ENCODE data around the gene MBNL2.

The MBNL2 gene

DNA sequence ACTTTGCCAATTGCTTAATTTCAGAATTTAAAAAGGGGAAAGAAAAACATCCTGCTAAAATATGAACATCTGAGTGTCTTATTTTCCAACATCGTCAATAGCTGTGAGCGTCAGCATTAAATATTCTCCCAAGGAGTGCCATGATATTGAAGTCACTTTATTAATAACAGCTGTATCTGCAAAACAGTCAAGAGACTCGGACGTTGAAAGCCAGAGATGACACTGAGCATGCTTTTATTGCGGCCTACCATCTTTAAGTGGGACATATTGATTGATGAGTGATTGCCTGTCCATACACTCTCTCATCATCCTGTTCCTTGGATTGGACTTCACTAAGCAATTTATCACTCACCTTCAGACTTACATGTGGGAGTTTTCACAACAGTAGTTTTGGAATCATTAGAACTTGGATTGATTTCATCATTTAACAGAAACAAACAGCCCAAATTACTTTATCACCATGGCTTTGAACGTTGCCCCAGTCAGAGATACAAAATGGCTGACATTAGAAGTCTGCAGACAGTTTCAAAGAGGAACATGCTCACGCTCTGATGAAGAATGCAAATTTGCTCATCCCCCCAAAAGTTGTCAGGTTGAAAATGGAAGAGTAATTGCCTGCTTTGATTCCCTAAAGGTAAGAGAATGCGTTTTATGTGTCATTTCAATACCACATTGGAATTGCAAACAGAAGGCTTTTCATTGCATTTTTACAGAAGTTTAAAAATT, 53.8 kb downstream of the MBNL2 start:
- no peak overlapping the region for H3K27ac Mint-ChIP-seq
- no peak overlapping the region for H3K4me3 Mint-ChIP-seq
- H3K36me3 Mint-ChIP-seq (ENCODE audit: low read depth) = peaks cover 16% of the 10 kb centered on the region
- H3K27me3 Mint-ChIP-seq (ENCODE audit: low read depth) = no peaks in the 10 kb centered on the region
- H3K4me1 Mint-ChIP-seq (ENCODE audit: low read depth) = peaks cover 6% of the 10 kb centered on the region
- no peaks in the 10 kb centered on the region for H3K9me3 Mint-ChIP-seq

DNA sequence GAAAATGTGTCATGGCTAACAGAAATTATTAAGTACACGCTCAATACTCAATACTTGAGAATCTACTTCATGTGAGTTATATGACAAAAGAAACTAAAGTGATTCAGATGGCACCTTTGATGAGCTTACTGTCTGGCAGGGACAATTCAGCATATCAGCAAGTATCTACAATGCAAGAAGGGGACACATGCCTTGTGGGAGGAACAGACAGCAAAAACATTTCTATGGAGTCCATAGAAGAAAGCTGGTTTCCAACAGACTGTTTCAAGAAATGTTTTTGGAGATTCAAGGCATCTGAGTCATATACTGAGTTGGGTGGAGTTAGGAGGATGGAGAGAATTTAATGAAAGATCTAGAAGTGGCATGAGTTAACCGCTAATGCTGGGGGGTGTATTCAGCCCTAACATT, 54.7 kb downstream of the MBNL2 start:
- Mint-ChIP-seq H3K36me3 (ENCODE audit: low read depth) (peaks cover 16% of the 10 kb centered on the region), H3K9me3 (no peaks in the 10 kb centered on the region)

DNA sequence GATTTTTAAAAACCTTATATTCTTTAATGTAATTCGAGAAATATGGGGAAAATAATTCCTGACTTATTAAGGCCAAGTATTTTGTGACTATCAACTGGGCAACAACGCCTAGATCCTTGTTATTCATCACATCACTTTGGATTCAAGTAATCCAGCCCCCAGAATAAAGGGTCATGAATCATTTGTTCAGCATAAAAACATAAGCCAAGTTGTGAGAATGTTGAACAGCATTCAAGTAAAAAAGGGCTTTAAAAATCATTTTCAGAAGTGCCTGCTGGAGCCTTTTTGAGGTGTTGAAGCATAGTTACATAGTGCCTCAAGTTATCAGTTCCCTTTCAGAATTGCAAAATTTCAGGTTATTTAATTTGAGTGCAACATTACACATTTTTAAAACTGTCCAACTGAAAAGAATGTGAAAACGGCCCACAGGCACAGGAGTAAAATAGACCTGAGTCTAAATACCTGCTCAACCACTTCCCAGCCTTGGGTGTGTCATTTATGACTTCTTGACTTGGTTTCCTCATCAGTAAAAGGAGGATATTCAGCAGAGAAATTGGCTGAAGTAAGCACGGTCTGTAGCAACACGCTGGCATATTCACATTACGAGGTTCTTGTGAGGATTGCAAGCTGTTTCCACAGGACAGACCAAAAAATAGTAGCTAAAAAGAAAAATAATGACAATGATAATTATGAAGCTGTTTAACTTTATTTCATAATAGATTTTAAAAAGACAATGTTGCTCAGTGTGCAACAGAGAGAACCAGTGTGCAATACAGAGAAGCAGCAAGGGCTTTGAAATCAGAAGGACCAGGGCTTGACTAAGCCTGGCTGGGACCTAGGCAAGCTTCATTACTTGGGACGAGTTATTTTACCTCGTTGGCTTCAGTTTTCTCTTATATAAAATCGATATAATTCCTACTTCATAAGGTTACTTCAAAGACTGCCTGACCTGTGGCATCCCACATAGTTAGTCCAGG, 56.6 kb downstream of the MBNL2 start:
- peaks cover 16% of the 10 kb centered on the region for H3K36me3 Mint-ChIP-seq (ENCODE audit: low read depth)
- H3K4me1 Mint-ChIP-seq (ENCODE audit: low read depth) = peaks cover 8% of the 10 kb centered on the region
- H3K4me3 Mint-ChIP-seq = no peak overlapping the region

More for the DNA sequence above, 54.7 kb downstream of the MBNL2 start:
- Mint-ChIP-seq H3K27me3 (ENCODE audit: low read depth) (no peaks in the 10 kb centered on the region), H3K4me3 (no peak overlapping the region), H3K4me1 (ENCODE audit: low read depth) (peaks cover 6% of the 10 kb centered on the region), H3K27ac (no peak overlapping the region)

DNA sequence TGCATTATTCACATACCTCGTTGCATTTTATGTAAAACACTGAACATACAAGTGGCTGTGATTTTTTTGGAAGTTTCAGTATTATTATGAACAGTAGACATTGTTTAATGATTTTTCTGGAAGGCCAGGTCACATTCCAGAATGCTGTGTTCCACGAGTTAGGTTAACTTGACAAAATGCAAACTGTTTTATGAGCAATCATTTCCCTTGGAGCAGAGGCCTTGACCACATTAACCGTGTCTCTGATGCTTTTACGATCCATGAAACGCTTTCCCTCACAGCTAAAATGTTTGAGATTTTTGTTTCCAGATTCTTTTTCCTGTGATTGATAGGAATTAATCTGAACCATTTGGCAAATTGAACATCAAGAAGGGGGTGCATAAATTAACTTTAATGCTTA, 57.8 kb downstream of the MBNL2 start:
- Mint-ChIP-seq H3K27me3 (ENCODE audit: low read depth) (no peaks in the 10 kb centered on the region), H3K27ac (no peak overlapping the region), H3K4me3 (no peak overlapping the region), H3K36me3 (ENCODE audit: low read depth) (peaks cover 15% of the 10 kb centered on the region), H3K9me3 (no peaks in the 10 kb centered on the region), H3K4me1 (ENCODE audit: low read depth) (peaks cover 8% of the 10 kb centered on the region)

More for the DNA sequence above, 56.6 kb downstream of the MBNL2 start:
- H3K9me3 Mint-ChIP-seq = no peaks in the 10 kb centered on the region
- no peaks in the 10 kb centered on the region for H3K27me3 Mint-ChIP-seq (ENCODE audit: low read depth)
- H3K27ac Mint-ChIP-seq = no peak overlapping the region

DNA sequence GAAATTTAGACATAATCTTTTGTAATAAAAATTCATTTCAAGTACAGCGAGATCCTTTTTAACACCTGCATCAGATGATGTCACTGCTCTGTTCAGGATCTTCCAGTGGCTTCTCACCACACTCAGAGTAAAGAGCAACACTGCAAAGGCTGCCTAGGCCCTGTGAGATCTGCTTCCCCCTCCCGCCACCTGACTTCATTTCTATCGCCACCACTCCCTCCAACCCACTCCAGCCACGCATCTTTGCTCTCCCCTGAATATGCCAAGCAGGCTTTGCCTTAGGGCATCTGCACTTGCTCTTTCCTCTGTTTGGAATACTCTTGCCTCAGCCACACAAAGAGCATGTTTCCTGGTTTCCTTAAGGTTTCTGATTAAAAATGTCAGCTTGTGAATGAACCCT, 58.3 kb downstream of the MBNL2 start:
- Mint-ChIP-seq H3K27me3 (ENCODE audit: low read depth) (no peaks in the 10 kb centered on the region), H3K9me3 (no peaks in the 10 kb centered on the region), H3K36me3 (ENCODE audit: low read depth) (peaks cover 14% of the 10 kb centered on the region), H3K27ac (no peak overlapping the region), H3K4me1 (ENCODE audit: low read depth) (peaks cover 8% of the 10 kb centered on the region), H3K4me3 (no peak overlapping the region)

DNA sequence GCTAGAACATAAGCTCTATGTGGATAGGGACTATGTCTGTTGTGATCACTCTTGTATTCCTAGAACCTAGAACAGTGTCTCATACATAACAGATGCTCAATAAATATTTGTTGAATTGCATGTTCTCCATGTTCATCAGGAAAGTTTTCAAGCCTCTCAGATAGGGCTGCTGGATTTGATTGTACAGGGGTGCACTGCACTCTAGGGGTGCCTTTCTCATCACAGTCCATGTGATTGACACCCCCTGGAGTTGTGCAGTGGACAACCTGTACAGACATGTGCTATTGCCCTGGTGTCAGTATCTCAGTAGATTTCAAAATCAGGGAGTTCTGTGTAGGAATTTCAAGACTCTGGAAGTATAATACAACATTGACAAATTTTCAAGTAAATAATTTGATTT, 58.9 kb downstream of the MBNL2 start:
- H3K36me3 Mint-ChIP-seq (ENCODE audit: low read depth) = peaks cover 8% of the 10 kb centered on the region
- H3K4me3 Mint-ChIP-seq = no peak overlapping the region
- H3K27me3 Mint-ChIP-seq (ENCODE audit: low read depth) = no peaks in the 10 kb centered on the region
- H3K4me1 Mint-ChIP-seq (ENCODE audit: low read depth) = peaks cover 8% of the 10 kb centered on the region
- no peak overlapping the region for H3K27ac Mint-ChIP-seq
- no peaks in the 10 kb centered on the region for H3K9me3 Mint-ChIP-seq

DNA sequence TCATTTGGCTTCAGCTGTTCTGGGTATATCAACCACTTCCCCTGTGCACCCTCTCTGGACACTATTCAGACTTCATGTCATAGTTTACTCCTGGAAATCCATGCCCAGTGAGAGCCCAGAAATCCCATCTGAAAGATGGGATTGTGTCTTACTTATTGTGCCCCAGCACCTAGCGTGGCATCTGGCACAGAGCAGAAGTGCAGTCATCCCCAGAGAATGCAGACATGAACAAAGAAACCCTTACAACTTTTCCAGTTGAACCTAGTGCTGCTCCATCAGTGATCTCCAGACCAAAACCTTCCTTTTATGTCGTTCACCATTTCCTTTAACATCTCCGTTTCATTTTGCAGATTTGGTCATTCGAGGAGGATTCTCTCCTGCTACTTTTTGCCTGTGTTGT, 60.6 kb downstream of the MBNL2 start:
- Mint-ChIP-seq H3K27ac (no peak overlapping the region), H3K4me1 (ENCODE audit: low read depth) (peaks cover 10% of the 10 kb centered on the region)

DNA sequence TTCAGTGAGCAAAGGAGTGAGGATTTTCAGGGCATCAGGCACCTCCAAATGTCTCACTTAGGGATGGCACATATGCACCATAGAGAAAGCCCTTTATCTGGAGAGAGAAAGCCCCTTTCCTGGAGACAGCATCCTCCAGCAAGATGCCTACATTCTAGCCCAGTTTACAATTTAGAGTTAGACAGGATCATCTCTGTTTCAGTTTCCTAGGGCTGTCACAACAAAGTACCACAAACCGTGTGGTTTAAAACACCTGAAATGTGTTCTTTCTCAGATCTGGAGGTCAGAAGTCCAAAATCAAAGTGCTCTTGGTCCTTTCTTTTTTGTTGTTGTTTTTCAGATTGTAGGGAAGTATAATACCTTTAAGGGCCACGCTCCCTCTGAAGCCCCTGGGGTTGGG, 61.8 kb downstream of the MBNL2 start:
- Mint-ChIP-seq H3K9me3 (no peaks in the 10 kb centered on the region), H3K4me3 (no peak overlapping the region), H3K27me3 (ENCODE audit: low read depth) (no peaks in the 10 kb centered on the region), H3K4me1 (ENCODE audit: low read depth) (peaks cover 10% of the 10 kb centered on the region), H3K36me3 (ENCODE audit: low read depth) (peaks cover 1% of the 10 kb centered on the region), H3K27ac (no peak overlapping the region)

More for the DNA sequence above, 60.6 kb downstream of the MBNL2 start:
- H3K27me3 Mint-ChIP-seq (ENCODE audit: low read depth) = no peaks in the 10 kb centered on the region
- H3K36me3 Mint-ChIP-seq (ENCODE audit: low read depth) = peaks cover 1% of the 10 kb centered on the region
- H3K4me3 Mint-ChIP-seq = no peak overlapping the region
- no peaks in the 10 kb centered on the region for H3K9me3 Mint-ChIP-seq

DNA sequence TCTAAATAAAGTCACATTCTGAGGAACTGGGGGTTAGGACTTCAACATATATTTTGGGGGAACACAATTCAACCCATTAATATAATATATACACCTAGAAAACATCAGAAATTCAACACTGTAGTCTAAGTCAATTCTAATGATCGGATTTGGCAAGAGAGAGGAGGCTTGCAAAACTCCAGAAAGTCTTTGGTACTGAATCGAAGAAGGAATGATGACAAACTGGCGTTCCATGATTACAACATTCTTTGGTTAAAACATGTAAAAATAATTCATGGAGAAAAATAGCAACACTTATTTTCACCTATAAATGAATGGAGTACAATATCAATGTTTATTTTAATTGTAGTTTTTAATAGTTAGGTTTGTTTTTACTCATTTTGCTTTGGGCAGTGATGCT, 62.4 kb downstream of the MBNL2 start:
- H3K36me3 Mint-ChIP-seq (ENCODE audit: low read depth) = peaks cover 1% of the 10 kb centered on the region
- H3K27me3 Mint-ChIP-seq (ENCODE audit: low read depth) = no peaks in the 10 kb centered on the region
- peaks cover 10% of the 10 kb centered on the region for H3K4me1 Mint-ChIP-seq (ENCODE audit: low read depth)
- no peaks in the 10 kb centered on the region for H3K9me3 Mint-ChIP-seq
- H3K27ac Mint-ChIP-seq = no peak overlapping the region
- no peak overlapping the region for H3K4me3 Mint-ChIP-seq

DNA sequence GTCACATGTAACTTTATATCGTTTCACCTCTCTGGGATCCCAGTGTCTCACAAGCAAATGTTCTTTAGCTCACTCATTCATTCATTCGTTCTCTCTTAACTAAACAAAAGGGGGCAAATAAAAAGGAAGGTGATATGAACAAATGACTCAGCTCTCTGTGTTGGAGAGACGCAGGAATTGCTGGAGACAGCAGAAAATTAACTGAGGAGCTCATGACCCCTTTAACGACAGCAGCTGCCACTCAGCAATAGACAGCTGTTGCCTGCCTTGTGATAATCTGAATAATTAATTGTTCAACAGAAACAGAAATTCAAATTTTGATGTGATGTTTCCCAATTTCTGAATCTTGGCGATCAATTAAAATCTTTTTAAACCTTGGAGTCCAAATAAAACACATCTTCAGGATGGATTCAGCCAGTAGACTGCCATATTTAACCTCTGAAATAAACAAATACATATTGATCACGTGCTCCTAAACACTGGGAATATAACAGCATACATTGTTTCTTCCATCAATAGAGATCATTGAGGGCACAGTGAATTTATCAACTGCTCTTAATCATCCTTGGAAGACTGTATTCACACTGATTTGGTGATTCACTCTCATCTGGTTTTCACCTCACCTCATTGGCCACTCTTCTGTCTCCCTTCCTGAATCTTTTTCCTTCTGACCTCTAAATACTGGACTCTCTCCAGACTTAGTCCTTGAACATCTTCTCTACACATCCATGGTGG, 63.3 kb downstream of the MBNL2 start:
- H3K27me3 Mint-ChIP-seq (ENCODE audit: low read depth) = no peaks in the 10 kb centered on the region
- no peak overlapping the region for H3K27ac Mint-ChIP-seq
- no peaks in the 10 kb centered on the region for H3K9me3 Mint-ChIP-seq
- peaks cover 1% of the 10 kb centered on the region for H3K36me3 Mint-ChIP-seq (ENCODE audit: low read depth)
- H3K4me1 Mint-ChIP-seq (ENCODE audit: low read depth) = peaks cover 13% of the 10 kb centered on the region
- H3K4me3 Mint-ChIP-seq = no peak overlapping the region

DNA sequence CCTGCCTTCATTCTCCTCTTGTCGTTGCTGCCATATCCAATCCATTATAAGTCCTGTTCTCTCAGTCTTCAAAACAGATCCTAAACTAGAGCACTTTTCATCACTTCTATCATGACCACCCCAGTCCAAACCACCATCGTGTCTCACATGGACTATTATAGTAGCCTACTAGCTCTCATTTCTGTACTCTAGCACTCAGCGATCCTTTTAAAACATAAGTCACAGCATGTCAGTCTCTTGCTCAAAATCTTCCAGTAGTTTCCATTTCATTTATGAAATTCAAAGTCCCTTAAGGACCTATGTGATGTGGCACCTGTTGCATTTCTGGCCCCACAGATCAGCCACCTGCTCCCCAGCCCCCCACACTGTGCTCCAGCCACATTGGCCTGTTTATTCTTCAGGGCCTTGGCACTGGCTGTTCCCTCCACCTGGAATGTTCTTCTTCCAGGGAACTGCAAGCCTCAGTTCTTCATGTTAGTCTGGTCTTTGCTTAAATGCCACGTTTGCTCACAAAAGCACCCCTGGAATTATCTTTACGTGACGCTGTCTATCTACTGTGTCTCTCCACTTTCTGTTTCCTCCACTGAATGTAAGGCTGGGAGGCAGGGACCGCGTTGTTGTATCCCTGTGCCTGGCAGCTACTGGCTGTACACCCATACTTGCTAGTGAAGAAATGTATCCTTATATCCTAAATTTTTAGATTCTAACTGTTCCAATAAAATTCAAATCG, 64.3 kb downstream of the MBNL2 start:
- H3K4me3 Mint-ChIP-seq = no peak overlapping the region
- H3K4me1 Mint-ChIP-seq (ENCODE audit: low read depth) = peaks cover 15% of the 10 kb centered on the region
- no peaks in the 10 kb centered on the region for H3K9me3 Mint-ChIP-seq
- H3K36me3 Mint-ChIP-seq (ENCODE audit: low read depth) = peaks cover 1% of the 10 kb centered on the region
- no peaks in the 10 kb centered on the region for H3K27me3 Mint-ChIP-seq (ENCODE audit: low read depth)
- no peak overlapping the region for H3K27ac Mint-ChIP-seq

DNA sequence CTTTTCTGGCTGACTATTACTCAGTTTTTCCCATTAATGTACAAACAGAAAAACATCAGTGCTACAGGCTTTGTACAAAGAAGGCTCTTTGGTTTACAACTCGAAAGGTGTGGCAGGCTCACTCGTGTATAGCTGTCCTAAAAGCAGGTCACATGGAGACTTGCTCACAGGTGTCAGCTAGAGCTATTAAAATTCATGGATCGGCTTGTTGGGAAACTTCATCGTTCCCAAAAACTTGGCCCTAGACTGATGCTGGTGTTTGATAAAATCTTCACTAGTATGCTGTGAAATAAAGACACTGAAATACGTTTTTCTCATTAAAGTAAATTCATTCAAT, 64.9 kb downstream of the MBNL2 start:
- Mint-ChIP-seq H3K27me3 (ENCODE audit: low read depth) (no peaks in the 10 kb centered on the region), H3K27ac (no peak overlapping the region), H3K4me3 (no peak overlapping the region), H3K9me3 (no peaks in the 10 kb centered on the region), H3K36me3 (ENCODE audit: low read depth) (peaks cover 1% of the 10 kb centered on the region), H3K4me1 (ENCODE audit: low read depth) (peaks cover 15% of the 10 kb centered on the region)

DNA sequence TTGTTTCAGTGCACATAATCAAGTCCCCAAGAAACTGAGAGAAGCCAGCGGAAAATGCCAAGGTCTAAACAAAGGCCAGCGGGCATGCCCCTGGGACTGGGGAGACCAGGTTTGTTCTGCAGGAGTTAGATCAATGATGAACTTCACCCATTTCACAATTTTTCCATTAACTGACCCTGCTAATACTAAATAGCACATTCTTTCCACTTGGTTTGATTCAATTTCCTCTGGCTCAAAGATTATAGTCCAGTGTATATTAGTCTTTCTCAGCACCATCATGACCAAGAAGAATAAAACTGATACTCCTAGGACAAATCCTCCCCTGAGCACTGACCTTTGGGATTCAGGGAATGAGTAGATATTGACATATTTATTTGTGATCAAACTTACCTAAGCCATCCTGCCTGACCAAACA, 66.4 kb downstream of the MBNL2 start:
- no peaks in the 10 kb centered on the region for H3K9me3 Mint-ChIP-seq
- peaks cover 11% of the 10 kb centered on the region for H3K4me1 Mint-ChIP-seq (ENCODE audit: low read depth)
- H3K4me3 Mint-ChIP-seq = no peak overlapping the region
- H3K27ac Mint-ChIP-seq = no peak overlapping the region
- H3K27me3 Mint-ChIP-seq (ENCODE audit: low read depth) = no peaks in the 10 kb centered on the region
- peaks cover 1% of the 10 kb centered on the region for H3K36me3 Mint-ChIP-seq (ENCODE audit: low read depth)
